HG03139 (cell line): Measurements from ENCODE around the gene ATOH1.

Experiments used
- ATAC-seq: cut with Tn5 transposase; IDR thresholded peaks from one replicate; pipeline ENCODE4 v1.9.1; 2021; ENCODE audit not compliant: unreplicated experiment

Gene ATOH1

DNA sequence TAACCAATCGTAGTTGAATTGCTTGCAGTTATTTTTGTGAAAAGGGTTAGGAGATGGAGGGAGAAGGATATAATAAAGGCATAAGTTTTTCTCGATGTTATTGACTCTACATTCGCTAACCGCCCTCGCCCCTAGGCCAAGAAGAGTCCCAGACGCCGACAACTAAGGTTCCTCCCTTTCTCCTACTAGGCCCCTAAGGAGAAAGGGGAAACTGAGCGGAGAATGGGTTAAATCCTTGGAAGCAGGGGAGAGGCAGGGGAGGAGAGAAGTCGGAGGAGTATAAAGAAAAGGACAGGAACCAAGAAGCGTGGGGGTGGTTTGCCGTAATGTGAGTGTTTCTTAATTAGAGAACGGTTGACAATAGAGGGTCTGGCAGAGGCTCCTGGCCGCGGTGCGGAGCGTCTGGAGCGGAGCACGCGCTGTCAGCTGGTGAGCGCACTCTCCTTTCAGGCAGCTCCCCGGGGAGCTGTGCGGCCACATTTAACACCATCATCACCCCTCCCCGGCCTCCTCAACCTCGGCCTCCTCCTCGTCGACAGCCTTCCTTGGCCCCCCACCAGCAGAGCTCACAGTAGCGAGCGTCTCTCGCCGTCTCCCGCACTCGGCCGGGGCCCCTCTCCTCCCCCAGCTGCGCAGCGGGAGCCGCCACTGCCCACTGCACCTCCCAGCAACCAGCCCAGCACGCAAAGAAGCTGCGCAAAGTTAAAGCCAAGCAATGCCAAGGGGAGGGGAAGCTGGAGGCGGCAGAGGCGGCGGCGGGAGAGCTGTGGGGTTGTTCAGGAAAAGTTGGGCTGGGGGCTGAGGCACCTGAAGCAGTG lies 5.9 kb downstream of the ATOH1 start:
- no peak for ATAC-seq

DNA sequence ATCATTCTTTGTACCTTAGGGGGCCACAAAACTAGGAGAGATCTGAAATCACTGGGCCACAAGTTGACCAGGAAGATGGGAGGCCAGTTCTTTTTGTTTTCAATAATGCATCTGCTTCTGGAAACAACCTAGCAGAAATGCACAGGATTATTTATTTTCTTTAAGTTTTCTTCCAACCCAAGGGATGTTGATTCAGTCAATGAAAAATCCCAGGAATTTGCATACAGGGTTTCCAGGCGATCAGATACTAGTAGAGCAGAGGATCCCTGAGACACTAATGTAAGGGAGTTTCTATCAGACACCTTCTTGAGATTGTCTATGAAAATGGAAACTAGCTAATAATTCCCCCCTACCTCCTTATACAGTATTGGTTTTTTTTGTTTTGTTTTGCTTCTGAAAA lies 7.4 kb downstream of the ATOH1 start:
- ATAC-seq: no peak

DNA sequence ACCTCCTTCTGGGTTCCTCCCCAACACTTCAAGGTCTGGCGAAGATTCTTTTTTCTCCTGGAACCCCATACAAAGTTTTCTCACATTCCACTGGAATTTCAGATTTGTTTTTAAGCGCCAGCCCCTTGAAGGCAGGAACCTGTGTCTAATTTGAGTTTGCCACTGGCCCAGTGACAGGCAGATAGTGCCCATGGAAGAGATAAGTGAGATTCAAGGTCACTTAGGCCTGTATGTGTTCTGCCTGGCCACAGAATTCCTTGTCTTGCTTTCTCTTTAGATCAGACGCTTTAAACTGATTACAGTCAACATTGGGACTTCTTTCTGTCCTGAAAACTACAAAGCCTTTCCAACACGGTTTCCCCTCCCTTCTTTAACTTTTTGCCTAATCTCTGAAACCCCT lies 11.2 kb downstream of the ATOH1 start:
- no peak for ATAC-seq

DNA sequence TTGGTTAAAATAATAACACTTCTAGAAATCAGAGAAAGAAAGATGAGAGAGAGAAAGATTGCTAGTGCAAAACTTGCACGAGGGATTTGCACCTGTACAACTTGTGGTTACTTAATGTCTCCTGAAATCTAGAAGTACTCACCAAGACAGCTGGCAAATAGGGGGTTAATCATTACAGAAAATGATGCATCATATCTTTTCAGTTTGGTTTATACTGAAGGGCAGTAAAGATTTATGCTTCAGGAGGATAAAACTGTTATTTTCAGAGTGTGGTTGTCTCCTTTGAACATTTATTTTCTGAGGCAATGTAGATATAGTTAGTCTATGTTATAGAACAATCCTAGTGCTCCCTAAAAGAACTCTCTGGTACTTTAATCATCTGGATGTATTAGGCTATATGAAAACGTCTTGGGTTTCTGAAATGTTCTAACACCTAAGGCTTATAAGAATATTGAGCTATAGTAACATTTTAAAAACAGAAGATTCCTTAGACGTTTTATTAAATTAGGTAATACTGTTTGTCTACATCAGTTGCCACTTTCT lies 13.3 kb downstream of the ATOH1 start:
- no peak for ATAC-seq

DNA sequence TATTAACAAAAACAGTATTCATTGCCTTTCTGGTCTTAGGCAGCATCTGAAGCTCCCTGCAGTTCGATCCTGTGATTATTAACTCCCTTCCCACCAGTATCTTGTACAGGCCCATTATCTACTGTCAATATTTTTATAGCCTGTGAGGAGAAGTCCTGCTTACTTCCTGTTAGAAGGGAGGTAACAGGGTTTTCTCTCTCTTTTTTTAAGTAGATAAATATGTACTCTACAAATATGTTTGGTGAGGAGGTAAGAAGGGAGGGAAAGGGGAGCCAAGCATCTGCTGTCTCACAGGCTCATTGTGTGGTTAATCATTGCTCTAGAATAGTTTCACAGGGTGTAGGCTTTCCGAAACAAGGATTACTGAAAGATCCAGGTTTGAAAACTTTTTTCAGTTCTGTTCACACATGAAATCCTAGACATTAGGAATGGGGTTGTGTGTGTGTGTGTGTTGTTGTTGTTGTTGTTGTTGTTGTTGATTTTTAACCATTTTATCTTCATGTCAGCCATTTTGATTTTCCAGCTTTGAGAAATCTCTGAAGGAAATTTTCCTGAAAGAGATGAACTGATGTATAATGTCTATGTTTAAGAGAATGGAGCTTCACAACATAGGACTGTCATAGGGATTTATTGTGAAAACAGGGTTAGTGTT lies 14.2 kb downstream of the ATOH1 start:
- ATAC-seq: no peak

DNA sequence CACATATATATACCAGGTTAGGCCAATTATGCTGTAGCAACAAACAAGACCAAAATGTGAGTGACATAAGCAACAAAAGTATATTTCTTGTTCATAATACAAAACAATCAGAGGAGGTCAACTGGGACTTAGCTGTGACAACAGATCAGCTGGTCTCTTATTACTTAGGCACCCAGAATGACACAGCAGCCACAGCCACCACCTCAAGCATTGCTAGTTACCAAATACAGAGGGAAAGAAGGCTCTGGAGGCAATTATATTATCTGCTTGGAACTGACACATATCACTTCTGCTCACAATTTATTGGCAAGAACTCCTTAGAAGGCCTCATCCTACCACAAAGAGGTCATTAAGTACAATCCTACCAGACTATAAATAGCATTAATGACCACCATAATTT lies 15.2 kb downstream of the ATOH1 start:
- no peak for ATAC-seq

DNA sequence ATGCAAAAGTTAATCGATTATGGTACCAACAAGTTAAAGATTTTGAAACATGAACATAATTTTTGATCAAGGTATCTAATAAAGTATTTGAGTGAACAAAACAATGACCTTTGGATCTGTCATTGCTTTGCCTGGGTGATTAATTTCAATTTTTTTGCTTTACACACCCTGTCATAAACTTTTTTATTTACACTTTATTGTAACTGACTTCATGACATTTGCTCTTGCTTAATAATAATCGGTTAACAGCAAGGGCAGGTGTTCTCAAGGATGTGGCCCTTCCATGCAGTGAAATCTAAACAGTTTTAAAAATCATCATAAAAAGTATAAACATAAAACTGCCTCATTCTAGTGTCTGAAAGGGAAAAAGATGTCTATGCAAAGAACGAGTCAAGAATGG lies 24.1 kb downstream of the ATOH1 start:
- no peak for ATAC-seq

DNA sequence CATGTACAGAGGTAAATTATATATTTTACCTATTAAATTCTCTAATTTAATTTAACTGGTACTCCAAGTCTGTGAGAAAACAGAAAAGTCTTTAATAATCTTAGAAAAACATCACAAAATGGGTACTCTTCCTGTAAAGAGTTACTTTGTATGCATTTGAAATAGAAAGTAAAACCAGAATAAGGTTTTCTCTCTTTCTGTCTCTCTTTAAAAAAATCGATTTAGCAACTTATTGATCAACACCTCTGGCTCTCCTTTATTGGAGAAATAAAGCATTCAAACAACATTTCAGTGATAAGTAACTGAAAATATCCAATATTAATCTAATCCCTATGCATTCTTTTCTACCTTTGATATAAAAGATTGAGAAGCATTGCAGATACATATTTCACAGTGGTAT lies 27.4 kb downstream of the ATOH1 start:
- ATAC-seq: no peak

DNA sequence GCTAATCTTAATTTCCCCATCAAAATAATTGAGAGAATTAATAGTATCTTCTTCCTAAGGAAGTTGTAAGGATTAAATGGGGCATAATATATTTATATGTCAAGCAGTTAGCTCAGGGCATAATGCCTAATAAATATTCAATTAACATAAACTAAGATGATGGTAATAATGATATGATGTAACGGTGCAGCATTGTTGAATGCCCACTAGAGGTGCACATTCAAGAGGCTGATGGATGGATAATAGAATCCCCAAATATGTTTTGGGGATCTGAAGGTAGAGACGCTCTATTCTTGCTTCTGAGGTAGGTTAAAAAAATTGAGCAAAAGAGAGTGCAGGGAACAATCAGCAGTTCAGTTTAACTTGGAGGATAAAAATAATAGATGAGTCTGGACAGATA lies 37.1 kb downstream of the ATOH1 start:
- ATAC-seq: no peak

DNA sequence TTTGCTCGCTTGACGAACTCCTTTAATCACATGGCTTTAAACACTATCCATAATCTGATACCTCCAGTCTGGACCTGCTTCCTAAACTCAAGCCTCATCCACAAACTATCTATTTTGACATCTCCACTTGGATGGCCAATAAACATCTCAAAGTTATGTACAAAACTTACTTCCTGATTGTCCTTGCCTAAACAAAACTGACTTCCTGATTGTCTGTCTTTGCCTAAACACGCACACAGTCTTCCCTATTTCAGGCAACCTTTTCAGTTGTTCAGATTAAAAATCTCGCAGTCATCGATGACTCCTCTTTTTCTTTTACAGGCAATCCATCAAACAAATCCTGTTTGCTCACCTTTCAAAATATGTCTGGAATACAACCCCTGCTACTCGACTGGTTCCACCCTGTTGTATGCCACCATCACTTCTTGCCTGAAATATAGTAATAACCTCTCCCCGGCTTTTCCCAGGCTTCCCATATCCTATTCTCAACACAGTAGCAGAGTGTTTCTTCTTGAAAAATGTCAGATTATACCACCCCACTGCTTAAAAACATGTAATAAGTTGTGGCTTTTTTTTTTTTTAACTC lies 39.0 kb downstream of the ATOH1 start:
- ATAC-seq: no peak

DNA sequence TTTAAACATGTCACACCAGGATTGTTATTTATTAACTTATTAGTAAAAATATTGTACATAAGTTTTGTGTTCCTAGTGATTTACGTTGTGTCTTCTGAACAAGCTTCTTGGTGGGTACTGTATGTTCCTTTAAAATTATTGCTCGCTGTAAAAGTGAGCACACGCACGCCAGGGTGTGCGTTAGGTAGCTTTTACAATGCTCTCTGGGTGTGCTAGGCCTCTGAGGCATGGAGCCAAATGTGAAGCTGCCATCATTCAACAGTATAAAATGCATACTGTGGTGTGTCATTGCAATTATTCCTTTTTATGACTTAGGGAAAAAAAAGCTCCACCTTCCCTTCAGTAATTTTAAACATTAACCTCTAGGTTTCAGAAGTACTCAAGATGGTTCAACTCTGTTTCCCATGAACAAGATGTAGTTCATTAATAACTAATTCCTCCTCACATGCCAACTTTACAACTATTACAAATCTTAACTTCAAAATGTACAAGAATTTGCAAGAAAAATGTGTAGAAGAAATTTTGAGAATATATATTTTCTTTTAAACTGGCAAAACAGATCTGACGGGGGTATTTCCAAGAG lies 42.4 kb downstream of the ATOH1 start:
- no peak for ATAC-seq

DNA sequence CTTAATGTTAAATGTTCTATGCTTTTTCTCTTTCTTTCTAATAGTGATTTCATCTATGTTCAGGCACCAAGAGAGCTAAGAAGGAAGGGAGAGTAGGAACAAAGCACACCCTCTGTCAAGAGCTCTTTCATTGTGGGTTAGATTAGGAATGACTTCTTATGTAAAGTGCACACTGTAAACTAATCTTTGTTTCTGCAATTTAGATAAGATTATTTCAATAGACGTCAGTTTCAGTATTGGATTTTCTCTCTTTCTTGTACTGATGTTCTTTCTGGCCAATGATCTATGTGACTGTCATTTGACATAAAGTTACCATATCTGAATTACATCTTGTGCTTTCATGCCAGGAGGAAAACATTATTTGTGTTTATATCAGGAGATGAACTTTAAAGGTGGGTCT lies 48.2 kb downstream of the ATOH1 start:
- ATAC-seq: no peak

DNA sequence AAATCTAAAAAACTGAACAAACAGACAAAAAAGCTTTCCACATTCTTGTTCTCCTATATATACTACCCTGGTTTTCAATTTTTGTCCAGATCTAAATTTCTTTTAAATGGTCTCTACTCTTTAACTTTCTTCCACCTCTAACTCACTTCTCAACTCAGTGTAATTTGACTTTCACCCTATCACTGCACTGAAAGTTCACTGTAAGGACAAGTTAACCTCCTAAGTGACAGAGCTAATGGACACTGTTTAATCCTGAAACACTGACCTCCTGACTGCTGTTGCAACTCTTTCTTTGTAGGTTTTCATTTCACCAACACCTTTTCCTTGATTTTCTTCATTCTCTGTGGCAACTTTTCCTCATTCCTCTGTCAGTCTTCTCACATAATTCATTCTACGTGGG lies 50.0 kb downstream of the ATOH1 start:
- no peak for ATAC-seq

DNA sequence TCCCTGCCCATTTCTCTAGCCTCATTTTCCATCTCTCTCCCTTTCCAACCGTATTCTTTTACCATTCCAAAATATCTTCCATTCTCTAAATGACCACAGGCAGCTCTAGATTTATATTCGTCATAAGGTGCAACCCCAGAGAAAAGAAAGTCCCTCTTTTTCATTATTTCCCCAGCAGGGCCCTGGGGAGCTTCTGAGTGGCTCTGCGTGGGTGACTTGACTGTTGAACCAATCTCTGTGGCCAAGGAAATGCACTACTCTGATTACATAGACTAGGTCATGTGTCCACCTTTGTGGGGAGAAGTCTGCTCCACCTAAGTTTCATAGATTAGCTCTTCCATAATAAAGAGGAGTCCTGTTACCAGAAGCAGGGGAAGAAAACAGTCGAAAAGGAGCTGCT lies 51.4 kb downstream of the ATOH1 start:
- ATAC-seq: no peak
